ENCODE measurements around the gene PLAAT2. TPM values are rescaled to one million over a fixed set of nuclear protein-coding genes. Genes with fewer than 3 reads are reported as not detected.

PLAAT2 gene
- total RNA-seq, 1 donor from 2014 or later: 6.0 TPM

DNA sequence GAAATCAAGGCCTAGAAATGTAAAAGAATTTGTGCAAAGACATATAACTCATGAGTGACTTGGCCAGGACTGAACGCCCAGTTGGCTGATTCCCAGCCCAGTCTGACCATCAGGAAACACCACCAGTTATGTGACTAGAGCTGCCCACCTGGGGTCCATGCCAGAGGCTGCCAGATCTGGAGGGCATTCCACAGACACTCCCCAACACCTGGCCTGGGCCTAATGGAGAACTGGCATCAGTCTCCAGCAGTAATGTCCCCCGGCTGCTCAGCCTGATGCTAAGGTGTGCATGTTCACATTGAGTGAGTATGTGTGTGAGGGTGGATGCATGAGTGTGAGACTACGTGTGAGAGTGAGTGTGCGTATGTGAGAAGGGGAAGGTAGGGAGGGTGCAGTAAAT is 35.4 kb upstream of the PLAAT2 start:
- no peak for DNase-seq (ENCODE audit: extremely low spot score, unreplicated experiment)
- Mint-ChIP-seq H3K4me3 (no peak overlapping the region), H3K27ac (no peak overlapping the region), H3K4me1 (ENCODE audit: unreplicated experiment) (peaks cover 11% of the 10 kb centered on the region), H3K27me3 (no peaks in the 10 kb centered on the region), H3K9me3 (no peaks in the 10 kb centered on the region), H3K36me3 (peaks cover 16% of the 10 kb centered on the region)
- TF ChIP-seq, protein P1, sequence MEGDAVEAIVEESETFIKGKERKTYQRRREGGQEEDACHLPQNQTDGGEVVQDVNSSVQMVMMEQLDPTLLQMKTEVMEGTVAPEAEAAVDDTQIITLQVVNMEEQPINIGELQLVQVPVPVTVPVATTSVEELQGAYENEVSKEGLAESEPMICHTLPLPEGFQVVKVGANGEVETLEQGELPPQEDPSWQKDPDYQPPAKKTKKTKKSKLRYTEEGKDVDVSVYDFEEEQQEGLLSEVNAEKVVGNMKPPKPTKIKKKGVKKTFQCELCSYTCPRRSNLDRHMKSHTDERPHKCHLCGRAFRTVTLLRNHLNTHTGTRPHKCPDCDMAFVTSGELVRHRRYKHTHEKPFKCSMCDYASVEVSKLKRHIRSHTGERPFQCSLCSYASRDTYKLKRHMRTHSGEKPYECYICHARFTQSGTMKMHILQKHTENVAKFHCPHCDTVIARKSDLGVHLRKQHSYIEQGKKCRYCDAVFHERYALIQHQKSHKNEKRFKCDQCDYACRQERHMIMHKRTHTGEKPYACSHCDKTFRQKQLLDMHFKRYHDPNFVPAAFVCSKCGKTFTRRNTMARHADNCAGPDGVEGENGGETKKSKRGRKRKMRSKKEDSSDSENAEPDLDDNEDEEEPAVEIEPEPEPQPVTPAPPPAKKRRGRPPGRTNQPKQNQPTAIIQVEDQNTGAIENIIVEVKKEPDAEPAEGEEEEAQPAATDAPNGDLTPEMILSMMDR (conservative IDR thresholded peaks at IDR 0.05): no peak

- no peak overlapping the region for H3K27ac Mint-ChIP-seq
- no peaks in the 10 kb centered on the region for H3K9me3 Mint-ChIP-seq
- H3K36me3 Mint-ChIP-seq: peaks cover 30% of the 10 kb centered on the region
- H3K4me1 Mint-ChIP-seq (ENCODE audit: unreplicated experiment): peaks cover 5% of the 10 kb centered on the region
- no peaks in the 10 kb centered on the region for H3K27me3 Mint-ChIP-seq
- TF ChIP-seq, protein P1 (conservative IDR thresholded peaks at IDR 0.05): no peak
- DNase-seq (ENCODE audit: extremely low spot score, unreplicated experiment): no peak
- H3K4me3 Mint-ChIP-seq: no peak overlapping the region
These were observed 32.1 kb upstream of the PLAAT2 start for GRCh38 chr11:63595296-63595695.

GRCh38 chr11:63592975-63593395 is 29.8 kb upstream of the PLAAT2 start:
- H3K27me3 Mint-ChIP-seq: no peaks in the 10 kb centered on the region
- DNase-seq (ENCODE audit: extremely low spot score, unreplicated experiment): no peak
- peaks cover 33% of the 10 kb centered on the region for H3K36me3 Mint-ChIP-seq

GRCh38 chr11:63590024-63590788 is 27.0 kb upstream of the PLAAT2 start:
- Mint-ChIP-seq H3K27ac (no peak overlapping the region), H3K4me1 (ENCODE audit: unreplicated experiment) (peaks cover 5% of the 10 kb centered on the region), H3K36me3 (peaks cover 33% of the 10 kb centered on the region), H3K9me3 (no peaks in the 10 kb centered on the region), H3K27me3 (no peaks in the 10 kb centered on the region), H3K4me3 (no peak overlapping the region)
- TF ChIP-seq, protein P1 (conservative IDR thresholded peaks at IDR 0.05): no peak
- no peak for DNase-seq (ENCODE audit: extremely low spot score, unreplicated experiment)

More at GRCh38 chr11:63592975-63593395, 29.8 kb upstream of the PLAAT2 start:
- Mint-ChIP-seq H3K4me3 (no peak overlapping the region), H3K4me1 (ENCODE audit: unreplicated experiment) (peaks cover 5% of the 10 kb centered on the region), H3K9me3 (no peaks in the 10 kb centered on the region), H3K27ac (peak overlapping the region; percentile 53)
- TF ChIP-seq, protein P1 (conservative IDR thresholded peaks at IDR 0.05): peak; percentile 65

- peaks cover 5% of the 10 kb centered on the region for H3K4me1 Mint-ChIP-seq (ENCODE audit: unreplicated experiment)
- no peaks in the 10 kb centered on the region for H3K9me3 Mint-ChIP-seq
- TF ChIP-seq, protein P1 (conservative IDR thresholded peaks at IDR 0.05): no peak
- DNase-seq (ENCODE audit: extremely low spot score, unreplicated experiment): no peak
- no peak overlapping the region for H3K27ac Mint-ChIP-seq
- H3K4me3 Mint-ChIP-seq: no peak overlapping the region
- H3K36me3 Mint-ChIP-seq: peaks cover 28% of the 10 kb centered on the region
- H3K27me3 Mint-ChIP-seq: no peaks in the 10 kb centered on the region
These were observed 25.8 kb upstream of the PLAAT2 start for GRCh38 chr11:63589000-63589399.
